Stimulated activated CD4-positive, alpha-beta T cell treated with anti-CD3 and anti-CD28 coated beads, Interleukin-2, amount 100 ng/mL, for 24 hours (primary cell): Measurements from ENCODE around the gene ST3GAL3.

ENCODE experiments used
- DNase-seq, 2 donors: peaks; one replicate each; pipeline ENCODE4 v3.0.0-alpha.2; 2020

The ST3GAL3 gene

DNA sequence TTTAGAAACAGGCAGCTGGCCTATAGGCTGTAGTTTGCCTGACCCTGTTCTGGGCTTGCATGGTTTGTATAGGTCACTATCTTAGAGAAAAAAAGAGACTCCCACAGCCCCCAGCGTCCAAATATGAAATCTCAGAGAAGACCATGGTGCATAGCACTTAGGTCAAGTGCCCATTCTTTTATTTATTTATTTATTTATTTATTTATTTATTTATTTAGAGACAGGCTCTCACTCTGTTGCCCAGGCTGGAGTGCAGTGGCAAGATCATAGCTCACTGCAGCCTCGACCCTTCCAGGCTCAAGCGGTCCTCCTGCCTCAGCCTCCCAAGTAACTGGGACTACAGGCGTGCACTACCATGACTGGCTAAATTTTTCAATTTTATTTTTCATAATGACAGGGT lies 175.4 kb downstream of the ST3GAL3 start:
- DNase-seq = no peak

DNA sequence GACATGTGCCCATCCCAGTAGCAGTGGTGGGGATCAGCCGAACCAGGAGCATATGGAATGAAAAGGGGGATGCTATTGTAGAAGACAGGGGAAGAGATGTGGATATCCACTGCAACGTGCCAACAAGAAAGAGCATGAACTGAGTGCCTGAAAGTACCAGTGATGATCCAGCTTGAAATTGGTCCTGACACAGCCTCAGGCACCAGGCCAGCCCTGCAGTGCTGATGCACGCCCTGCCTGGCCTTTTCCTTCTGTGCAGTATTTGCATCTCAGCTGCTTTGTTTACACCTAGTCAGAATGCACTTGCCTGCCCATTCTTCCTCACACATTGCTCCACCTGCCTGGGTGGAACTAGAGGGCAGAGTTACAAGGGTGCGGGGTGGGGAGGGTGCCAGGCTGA lies 176.0 kb downstream of the ST3GAL3 start:
- no peak for DNase-seq

DNA sequence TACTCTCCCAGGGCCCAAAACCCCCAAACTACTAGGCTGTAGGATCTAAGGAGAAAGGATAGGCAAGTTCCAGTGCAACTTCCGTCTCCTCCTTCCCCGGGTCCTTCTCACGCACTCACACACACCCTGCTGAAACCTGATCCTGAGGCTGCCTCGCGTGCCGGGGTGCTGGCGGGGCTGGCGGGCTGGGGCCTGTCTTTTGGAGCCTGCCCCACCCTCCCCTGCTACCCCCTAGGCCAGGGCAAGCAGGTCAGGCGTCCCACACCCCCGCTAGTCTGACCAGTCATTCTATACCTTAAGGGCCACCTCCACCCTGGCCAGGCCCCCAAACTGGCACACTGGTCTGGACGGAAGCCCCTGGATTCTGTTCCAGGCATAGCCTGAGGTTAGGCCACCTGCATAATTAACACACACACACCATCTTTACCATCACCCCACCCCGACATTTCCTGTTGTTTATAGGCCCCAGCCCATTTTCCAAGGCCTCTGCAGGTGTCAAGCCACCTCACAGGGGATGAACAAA lies 178.0 kb downstream of the ST3GAL3 start:
- DNase-seq = no peak

DNA sequence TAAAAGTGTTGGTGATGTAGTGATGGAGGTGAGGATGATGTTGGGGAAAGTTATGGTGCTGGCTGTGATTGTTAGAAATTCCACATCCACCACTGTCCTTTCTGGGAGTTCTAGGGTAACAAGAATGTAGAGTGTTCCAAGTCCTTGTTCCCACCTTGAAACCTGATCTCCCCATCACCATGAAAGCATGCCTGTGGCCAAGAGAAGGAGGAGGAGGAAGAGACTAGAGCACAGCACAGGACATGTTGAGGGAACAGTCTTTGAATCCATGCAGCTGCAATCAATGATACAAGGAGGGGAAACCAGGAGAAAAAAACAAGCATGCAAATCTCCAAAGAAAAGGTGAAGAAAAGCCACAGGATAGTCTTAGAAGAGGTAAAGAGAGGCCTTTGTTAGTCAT lies 180.4 kb downstream of the ST3GAL3 start:
- no peak for DNase-seq

DNA sequence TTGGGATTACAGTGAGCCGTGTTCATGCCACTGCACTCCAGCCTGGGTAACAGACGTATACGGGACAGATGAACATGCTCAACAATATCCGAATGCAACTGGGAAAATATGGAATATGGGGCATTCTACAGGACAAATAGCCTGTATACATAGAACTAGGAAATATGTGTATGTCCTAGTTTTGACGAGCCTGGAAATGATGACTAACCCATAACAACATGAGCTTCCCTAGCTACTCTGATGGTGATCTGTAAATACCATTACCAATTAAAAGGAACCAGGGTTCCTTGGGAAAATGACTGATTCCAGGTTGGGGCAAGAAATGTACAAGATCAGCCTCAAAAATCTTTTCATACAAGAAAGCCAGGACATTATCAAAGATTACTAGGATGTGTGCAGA lies 183.5 kb downstream of the ST3GAL3 start:
- no peak for DNase-seq

DNA sequence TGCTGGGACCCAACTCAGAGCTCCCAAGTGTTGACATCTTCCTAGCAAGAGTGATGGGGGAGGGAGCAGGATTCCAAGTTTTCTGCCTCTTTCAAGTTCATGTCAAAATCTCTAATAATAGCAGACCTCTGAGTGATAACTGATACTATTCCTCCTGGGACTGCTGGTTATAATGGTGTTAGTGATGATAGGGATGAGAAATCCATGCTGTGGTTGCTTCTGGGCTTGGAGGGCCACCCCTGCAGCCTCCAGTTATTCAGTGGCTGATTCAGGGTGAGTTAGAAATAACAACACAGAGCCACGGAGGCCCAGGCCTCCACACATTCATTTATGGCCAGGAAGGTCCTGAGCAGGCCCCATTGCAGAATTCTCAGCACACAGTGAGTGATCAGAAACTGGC lies 185.7 kb downstream of the ST3GAL3 start:
- DNase-seq = no peak

DNA sequence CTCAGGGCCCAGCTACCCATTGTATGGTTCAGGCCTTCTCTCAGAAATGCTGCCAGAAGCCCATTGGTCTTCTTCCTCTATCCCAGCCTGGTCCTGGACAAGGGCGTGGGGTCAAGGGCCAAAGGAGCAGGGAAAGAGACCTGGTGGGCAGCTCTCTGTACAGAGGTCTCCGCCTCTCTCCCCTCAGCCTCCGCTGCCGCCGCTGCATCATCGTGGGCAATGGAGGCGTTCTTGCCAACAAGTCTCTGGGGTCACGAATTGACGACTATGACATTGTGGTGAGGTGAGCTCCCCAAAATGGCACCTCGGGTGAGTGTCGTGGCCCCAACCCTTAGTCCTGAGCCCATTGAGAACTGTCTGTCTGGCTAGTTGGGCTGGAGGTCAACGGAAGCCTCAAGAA lies 191.6 kb downstream of the ST3GAL3 start:
- no peak for DNase-seq

DNA sequence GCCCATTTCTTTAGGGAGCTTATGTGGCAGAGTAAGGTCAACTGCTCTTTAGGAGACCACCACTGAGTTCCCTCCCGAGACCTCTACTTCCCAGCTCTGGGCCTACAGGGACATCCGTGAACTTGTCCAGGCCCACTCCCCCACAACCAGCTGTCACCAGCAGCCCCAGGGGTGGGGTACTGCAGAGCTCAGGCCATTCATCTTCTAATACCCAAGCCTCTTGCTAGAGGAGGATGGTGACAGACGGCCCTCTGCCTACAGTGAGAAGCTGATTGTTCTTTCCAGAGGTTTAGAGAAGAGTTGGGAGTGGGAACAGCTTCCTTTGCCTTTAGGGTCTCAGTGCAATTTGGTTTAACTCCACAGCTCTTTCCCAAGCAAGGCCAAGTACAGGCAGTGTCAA lies 193.1 kb downstream of the ST3GAL3 start:
- DNase-seq = no peak

DNA sequence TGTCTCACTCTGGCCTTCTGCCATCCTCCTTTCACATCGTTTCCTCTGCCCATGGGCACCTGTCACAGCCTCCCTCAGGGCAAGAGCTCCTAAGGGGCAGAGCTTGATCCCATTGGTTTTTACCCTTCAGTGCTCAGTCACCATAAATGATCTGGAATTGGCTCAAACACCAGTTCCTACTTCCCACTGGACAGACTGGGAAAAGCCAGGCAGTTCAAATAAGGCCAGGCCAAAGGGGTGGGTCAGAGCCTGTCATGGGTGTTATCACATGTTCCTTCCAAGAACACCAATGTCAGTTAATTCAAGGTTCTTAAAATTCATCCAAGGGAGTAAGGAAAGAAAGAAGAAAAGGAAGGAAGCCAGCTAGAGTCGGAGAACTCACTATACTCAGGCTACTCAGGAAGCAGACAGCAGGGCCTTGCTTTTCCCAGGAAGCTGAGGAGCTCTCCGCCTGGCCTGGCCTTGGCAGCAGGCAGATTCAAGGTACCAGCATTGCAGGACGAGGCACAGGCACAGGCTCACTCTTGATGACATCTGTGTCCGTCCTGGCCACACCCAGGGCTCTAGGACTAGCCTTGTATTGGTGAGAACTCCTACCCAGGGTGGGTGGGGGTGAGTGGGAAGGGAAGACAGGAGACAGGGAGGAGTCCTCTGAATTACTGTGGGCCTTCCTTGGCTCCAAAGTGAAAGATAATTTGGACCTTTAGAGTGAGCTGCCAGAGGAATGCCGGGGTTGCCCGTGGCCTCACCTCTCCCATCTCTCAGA lies 194.0 kb downstream of the ST3GAL3 start:
- DNase-seq = no peak

DNA sequence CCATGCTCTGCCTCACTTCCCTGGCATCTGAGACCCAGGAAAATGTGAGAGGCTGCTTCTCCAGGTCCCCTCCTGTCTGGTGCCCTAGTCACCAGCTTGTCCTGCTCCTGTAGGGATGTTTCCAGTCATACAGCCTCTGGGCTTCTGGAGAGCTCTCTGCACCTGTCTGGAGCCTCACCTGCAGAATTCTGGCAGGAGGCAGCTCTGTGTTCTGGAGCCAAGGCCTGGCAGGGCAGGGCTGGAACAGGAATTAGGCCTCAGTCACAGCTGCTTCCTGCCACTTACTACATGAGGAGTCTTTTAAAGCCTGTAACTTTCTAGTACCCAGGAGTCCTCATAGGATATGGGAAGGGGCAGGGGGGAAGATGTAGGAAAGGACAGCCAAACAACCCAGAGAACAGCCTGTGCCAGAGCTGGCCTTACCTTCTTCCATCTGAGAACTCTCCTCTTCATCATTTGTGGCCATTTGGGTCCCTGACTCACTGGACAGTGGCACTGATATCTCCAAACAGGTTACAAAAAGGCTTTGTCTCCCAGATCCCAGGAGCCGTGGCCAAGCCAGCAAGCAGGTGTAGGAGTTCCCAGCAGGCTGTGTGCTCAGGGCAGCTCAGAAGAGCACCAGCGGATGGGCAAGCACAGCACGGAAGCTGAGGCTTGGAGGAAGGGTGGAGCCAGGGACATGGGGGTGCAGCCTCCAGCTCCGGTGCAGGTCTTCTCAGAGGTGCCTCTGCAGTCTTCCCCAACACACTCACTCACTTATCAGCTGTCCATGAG lies 194.9 kb downstream of the ST3GAL3 start:
- no peak for DNase-seq

DNA sequence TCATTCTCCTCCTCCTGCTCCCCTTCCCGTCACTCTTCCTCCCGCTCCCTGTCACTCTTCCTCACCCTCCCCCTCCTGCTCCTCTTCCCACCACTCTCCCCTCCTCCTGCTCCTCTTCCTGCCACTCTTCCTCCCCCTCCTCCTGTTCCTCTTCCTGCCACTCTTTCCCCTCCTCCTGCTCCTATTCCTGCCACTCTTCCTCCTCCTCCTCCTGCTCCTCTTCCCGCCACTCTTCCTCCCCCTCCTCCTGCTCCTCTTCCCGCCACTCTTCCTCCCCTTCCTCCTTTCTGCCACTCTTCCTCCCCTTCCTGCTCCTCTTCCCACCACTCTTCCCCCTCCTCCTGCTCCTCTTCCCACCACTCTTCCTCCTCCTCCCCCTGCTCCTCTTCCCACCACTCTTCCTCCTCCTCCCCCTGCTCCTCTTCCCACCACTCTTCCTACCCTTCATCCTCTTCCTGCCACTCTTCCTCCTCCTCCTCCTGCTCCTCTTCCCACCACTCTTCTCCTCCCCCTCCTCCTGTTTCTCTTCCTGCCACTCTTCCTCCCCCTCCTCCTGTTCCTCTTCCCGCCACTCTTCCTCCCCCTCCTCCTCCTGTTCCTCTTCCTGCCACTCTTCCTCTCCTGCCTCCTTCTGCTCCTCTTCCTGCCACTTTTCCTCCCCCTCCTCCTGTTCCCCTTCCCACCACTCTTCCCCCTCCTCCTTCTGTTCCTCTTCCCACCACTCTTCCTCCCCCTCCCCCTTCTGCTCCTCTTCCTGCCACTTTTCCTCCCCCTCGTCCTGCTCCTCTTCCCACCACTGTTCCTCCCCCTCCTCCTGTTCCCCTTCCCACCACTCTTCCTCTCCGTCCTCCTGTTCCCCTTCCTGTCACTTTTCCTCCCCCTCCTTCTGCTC lies 197.6 kb downstream of the ST3GAL3 start:
- no peak for DNase-seq

DNA sequence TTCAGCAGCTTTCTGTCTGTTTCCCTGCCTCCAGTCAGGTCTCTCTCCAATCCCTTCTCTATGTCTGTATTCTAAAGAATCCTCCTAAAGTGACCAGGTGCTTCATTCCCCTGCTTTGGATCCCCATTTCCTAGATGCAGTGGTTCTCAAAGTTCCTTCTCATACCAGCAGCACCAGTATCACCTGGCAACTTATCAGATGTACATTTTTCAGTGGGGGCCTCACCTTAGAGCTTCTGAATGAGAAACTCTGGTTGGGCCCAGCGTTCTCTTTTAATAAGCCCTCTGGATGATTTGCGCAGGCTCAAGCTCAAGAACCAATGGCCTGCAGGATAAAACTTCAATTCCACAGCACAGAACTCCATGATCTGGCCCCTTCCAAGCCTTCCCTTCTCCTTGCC lies 200.9 kb downstream of the ST3GAL3 start:
- DNase-seq = no peak

DNA sequence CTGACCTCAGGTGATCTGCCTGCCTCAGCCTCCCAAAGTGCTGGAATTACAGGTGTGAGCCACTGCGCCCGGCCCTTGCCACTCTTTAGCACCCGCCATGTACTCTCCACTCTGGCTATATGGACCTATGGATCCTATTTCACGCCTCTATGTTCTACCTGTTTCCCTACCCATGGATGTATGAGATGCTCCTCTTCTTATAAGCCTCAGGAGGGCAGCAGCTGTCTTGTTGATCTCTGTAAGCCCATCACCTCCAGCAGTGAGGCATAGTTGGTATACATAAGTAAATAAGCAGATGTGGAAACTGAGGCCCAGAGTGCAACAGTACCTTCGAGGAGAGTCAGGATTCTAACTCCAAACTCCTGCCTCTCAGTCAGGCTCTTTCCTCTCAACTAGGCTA lies 201.5 kb downstream of the ST3GAL3 start:
- no peak for DNase-seq

DNA sequence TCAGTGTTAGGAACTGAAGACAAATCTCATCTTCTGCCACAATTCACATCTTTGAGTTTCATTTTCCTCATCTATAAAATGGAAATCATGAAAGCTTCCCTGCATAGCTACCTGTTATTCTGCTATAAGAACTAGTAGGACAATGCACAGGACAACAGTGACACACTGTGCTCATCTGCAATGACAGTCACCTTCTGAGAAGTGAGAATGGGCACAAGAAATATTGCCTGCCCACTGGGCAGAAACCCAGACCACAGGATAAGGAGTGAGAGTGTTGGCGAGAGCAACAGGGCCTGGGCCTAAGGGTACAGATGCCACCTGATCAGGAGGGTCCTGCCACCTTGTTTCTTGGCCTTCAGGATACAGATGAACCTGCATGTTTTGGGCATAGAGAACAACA lies 203.0 kb downstream of the ST3GAL3 start:
- no peak for DNase-seq

DNA sequence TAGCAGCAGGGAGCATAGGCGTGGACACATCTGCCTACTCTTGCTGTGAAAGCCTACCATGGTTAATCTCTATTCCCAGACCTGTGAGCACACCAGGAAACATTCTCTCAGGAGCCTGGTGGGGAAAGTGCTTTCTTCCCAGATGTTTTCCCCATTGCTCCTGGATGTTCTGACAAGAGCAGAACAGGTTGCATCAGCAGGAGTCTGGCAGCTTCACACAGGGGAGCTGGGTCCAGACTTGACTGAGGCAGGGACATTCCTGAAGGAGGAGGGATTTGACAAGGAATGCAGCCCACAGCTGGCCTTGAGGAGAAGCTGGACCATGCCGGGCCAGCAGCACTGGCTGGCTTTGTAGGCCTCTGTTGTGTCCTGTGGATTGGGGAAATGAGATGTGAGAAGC lies 205.3 kb downstream of the ST3GAL3 start:
- no peak for DNase-seq

DNA sequence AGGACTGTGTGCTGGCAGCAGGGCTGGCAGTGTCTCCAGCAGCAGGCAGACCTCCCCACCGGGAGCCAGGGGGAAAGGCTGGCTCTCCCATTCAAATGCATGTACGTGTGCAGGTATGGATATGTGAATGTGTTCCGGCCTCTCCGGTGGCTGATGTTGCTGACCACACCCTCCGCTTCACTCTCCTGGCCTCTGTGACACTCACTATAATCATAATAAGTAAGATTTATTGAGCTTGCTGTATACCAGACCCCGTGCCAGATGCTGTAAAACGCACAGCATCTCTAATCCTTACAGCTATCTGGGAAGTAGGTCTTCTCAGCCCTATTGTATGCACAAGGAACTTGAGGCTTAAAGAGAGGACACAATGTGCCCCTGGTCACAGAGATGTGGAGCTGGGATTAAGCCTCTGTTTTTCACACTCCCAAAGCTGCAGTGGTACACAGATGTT lies 205.7 kb downstream of the ST3GAL3 start:
- DNase-seq = no peak

DNA sequence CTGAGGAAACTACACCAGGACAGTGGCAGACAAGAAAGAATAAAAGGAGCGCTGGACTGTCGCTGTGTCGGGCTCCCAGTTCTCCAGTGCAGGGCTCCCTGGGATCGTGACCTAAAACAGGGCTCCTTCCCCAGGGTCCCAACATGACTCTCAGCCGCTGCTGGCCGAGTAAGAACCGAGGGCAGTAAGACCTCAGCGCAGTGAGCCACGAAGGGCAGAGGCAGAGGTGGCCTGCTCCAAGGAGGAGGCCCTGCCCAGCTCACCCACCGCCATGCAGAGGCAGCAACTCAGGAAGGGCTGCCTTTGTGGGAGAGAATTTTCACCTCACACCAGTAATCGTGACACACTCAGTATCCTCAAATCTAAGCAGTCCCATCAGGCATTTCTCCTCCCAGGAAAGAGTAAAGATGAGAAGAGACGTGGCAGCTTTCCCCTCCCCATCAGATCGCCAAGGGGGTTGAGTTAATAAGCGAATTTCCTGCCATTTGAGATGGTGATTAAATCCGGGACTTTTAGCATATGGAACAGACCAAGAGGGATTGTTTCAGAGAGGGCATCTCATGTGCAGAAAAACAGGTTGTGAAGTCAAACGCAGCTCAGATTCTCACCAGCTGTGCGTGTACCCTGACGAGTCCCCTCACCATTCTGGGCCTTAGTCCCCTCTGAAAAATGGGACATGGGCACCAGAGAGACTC lies 206.5 kb downstream of the ST3GAL3 start:
- DNase-seq = no peak

DNA sequence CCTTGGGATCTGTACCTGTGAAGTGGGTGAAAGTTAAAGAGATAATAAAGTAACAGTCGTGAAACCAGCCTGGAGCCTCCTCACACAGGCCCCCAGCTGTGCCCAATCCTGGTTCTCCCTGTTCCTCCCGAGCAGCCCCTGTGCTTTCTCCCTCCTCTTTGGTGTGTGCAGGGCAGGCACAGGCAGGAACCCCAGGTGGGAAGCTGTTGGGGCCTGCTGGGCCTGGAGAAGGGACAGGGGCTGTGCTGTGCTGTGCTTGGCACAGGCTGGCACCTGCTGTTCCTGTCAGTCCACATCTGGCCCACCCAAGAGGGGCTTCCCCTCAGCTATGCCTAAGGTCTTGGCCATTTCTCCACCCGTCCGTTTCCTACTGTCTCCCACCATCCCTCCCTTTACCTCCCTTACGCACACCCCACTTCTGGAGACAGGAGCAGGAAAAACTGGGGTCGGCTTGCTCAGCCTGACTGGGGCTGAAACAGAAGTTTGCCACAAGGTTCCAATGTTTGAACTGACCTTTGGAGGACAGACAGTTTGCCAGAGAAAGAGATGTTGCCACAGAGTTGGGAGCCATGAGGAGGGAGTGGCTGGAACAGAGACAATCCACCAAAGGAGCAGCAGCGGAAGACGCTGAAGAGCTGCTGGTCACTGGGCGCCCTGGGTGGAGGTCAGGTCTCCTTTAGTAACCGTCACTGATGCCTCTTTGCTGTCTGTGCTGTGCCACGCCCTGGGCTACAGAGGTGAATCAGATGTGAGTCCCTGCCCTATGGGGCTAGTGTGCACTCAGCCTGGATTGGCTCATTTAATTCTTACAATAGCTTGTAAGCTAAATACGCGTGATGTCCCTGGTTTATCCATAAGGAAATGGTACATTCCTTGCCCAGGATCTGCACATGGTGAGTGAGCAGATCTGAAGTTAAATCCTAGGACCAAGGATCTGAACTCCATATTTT lies 207.5 kb downstream of the ST3GAL3 start:
- no peak for DNase-seq

DNA sequence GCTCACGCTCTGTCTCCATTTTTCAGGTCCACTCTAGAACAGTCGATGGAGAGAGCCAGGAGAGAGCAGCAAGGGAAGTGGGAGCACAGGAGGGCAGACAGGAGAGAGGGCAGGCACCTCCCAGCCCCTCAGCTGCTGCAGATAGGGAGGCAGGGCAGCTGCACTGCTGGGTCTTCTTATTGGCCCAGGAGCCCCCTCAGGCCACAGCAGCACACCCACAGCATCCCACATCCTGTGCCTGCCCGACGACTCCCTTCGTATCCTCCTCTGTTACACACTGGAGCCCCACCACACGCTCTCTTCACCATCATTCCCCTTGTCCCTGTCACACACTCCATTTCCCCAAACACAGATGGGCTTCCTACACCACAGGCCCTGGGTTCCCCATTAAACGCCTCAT lies 212.6 kb downstream of the ST3GAL3 start:
- no peak for DNase-seq

DNA sequence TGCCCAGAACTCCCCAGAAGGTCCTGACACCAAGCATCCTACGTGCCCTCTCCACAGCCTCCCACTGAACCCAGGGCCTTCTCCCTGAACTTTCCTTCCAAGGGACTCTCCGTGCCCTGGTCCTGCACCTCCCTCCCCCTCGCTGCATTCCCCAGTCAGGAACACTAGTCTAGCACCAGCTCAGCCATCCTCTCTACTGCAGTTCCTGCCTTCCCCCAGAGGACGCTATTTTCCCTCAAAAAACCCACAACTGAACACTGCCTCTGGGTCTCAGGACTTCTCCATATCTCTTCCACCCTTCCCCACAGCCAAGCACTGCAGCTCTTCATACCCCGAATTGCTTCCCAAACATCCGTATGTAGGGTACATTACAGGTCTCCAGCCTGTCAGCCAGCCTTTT lies 213.7 kb downstream of the ST3GAL3 start:
- DNase-seq = no peak

DNA sequence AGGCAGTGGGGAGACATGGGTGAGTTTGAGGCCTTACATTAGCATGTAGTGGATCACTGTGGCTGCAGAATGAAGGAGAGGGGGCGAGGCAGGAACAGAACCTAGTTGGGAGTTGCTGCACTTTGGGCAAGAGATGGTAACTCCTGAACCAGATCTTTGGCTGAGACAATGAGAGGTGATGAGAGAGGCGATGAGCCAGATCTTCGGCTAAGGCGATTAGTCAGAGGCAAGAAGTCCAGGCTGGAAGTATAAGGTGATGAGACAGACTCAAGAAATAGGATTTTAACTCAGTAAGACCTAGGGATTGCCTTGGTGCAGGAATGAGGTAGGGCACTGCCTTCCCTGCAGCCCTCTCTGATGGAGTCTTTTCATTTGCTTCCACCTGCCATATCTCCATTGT lies 217.2 kb downstream of the ST3GAL3 start:
- no peak for DNase-seq
